Cardiac muscle cell (in vitro differentiated cells and primary cell): ENCODE measurements around the gene MTMR3. TPM values are rescaled to one million over a fixed set of nuclear protein-coding genes. Genes with fewer than 3 reads are reported as not detected.
"Not testable (repeated sequence)": the region's sequence is repeated elsewhere in the genome, so short reads cannot be mapped to it uniquely, and the experiment has no call there.

ENCODE experiments used
- DNase-seq, 2 donors: peaks; one replicate each; pipeline versions ENCODE4 v3.0.0 to v3.0.0-alpha.2; 2010 to 2017; ENCODE audit warnings: low read depth in 1 of 2, low spot score in 1 of 2
- H3K27ac ChIP-seq: fragments of 200-600 bp; sonication (generic); 2 replicates; pipeline ENCODE4 v1.5.1; 2016
- H3K27me3 ChIP-seq: fragments of 200-600 bp; sonication (generic); 2 replicates; pipeline ENCODE4 v1.6.0; 2016; ENCODE audit warnings: control low read depth
- H3K36me3 ChIP-seq: fragments of 200-600 bp; sonication (generic); 2 replicates; pipeline ENCODE4 v1.5.1; 2016; ENCODE audit warnings: control low read depth
- H3K4me1 ChIP-seq: fragments of 200-600 bp; sonication (generic); 2 replicates; pipeline ENCODE4 v1.8.1; 2017; ENCODE audit warnings: low read depth, mild to moderate bottlenecking, mixed run types
- H3K4me3 ChIP-seq: fragments of 200-600 bp; sonication (generic); 2 replicates; pipeline ENCODE4 v1.5.1; 2016; ENCODE audit warnings: mild to moderate bottlenecking
- H3K9me3 ChIP-seq: fragments of 200-600 bp; sonication (generic); 2 replicates; pipeline ENCODE4 v1.5.1; 2017; ENCODE audit warnings: low read depth, mild to moderate bottlenecking, control low read depth
- CTCF ChIP-seq: IDR thresholded peaks from 2 replicates; pipeline ENCODE4 v1.5.1; 2012; ENCODE audit warnings: low read depth, mild to moderate bottlenecking, low read length
- polyA plus RNA-seq: library from polyadenylated mRNA; unstranded; fragments of >200 nt; fragmentation: Nextera tagmentation; extraction: Ambion mirVana; gene quantifications from 2 replicates; pipeline ENCODE4 v1.2.1, GENCODE V29; 2016
- total RNA-seq: library from RNA; depleted of rRNA; stranded (reverse); fragments of >200 nt; gene quantifications from 2 replicates; pipeline ENCODE4 v1.2.3, GENCODE V29; 2016

MTMR3 gene
- total RNA-seq, result 12.4 and 22.0 TPM in 2 replicates
- polyA plus RNA-seq, result 10.1 and 16.0 TPM in 2 replicates

- no peaks in the 10 kb centered on the region for H3K27me3 ChIP-seq
- H3K9me3 ChIP-seq, result no peaks in the 10 kb centered on the region
- no peaks in the 10 kb centered on the region for H3K36me3 ChIP-seq
- peaks cover 19% of the 10 kb centered on the region for H3K4me1 ChIP-seq
- peak within 1 kb of the TSS; percentile 99 for H3K4me3 ChIP-seq
- peak within 1 kb of the TSS; percentile 98 for H3K27ac ChIP-seq
- TF ChIP-seq CTCF, result peak; percentile 40
- DNase-seq, result peak; percentile 94 to 95
Measured at GRCh38 chr22:29883045-29883774, at the start of gene MTMR3. TSS of gene MTMR3 (plus strand) at chr22:29883174. CDS start at chr22:29971060, 87,886 bp downstream.

- no peak for TF ChIP-seq CTCF
- Histone ChIP-seq H3K4me1 (peaks cover 29% of the 10 kb centered on the region), H3K4me3 (no peak overlapping the region), H3K36me3 (no peaks in the 10 kb centered on the region), H3K27me3 (no peaks in the 10 kb centered on the region), H3K9me3 (no peaks in the 10 kb centered on the region), H3K27ac (peak overlapping the region; percentile 57)
- DNase-seq, result peak in 1 of 2 donors; percentile 41
Measured at GRCh38 chr22:29833392-29833965, 49.5 kb upstream of the MTMR3 start.

- peak overlapping the region; percentile 50 for H3K27ac ChIP-seq
- H3K4me1 ChIP-seq, result peaks cover 29% of the 10 kb centered on the region
- TF ChIP-seq CTCF, result no peak
- H3K36me3 ChIP-seq, result no peaks in the 10 kb centered on the region
- H3K9me3 ChIP-seq, result no peaks in the 10 kb centered on the region
- no peak for DNase-seq
- H3K27me3 ChIP-seq, result no peaks in the 10 kb centered on the region
- no peak overlapping the region for H3K4me3 ChIP-seq
Measured at GRCh38 chr22:29834046-29834445, 48.9 kb upstream of the MTMR3 start.

GRCh38 chr22:29836791-29837370 lies 46.1 kb upstream of the MTMR3 start:
- not testable (repeated sequence) for H3K27ac ChIP-seq, H3K9me3 ChIP-seq, H3K27me3 ChIP-seq, H3K4me3 ChIP-seq, H3K36me3 ChIP-seq, DNase-seq
- peaks cover 27% of the 10 kb centered on the region for H3K4me1 ChIP-seq

- H3K27me3 ChIP-seq, result no peaks in the 10 kb centered on the region
- peak within 1 kb of the TSS; percentile 7 for H3K27ac ChIP-seq
- no peak for TF ChIP-seq CTCF
- DNase-seq, result peak; percentile 97 to 99
- H3K4me1 ChIP-seq, result peaks cover 18% of the 10 kb centered on the region
- H3K4me3 ChIP-seq, result peak within 1 kb of the TSS; percentile 77
- no peaks in the 10 kb centered on the region for H3K9me3 ChIP-seq
- H3K36me3 ChIP-seq, result no peaks in the 10 kb centered on the region
Measured at GRCh38 chr22:29837741-29838598, 45.0 kb upstream of the MTMR3 start, which contains the start of gene ASCC2. TSS of gene ASCC2 (minus strand) at chr22:29838274. CDS start at chr22:29832325, 5,949 bp downstream.
